HAP-1 (cell line): Measurements from ENCODE around the gene OGA.

Experiments used
- DNase-seq, 2 experiments: peaks; one replicate each; pipeline ENCODE4 v3.0.0-alpha.2; 2016 to 2020; ENCODE audit warnings: low spot score in 2 of 2
- H3K27me3 ChIP-seq: fragments of 250-450 bp; sonication (Bioruptor Pico); 2 replicates; pipeline ENCODE4 v1.5.1; 2020; ENCODE audit warnings: low read depth, mild to moderate bottlenecking, moderate library complexity
- H3K36me3 ChIP-seq: fragments of 250-450 bp; sonication (Bioruptor Pico); replicated peaks from 2 replicates; pipeline ENCODE4 v1.5.1; 2020; ENCODE audit warnings: mild to moderate bottlenecking
- H3K4me1 ChIP-seq: fragments of 250-450 bp; sonication (Bioruptor Pico); 2 replicates; pipeline ENCODE4 v1.5.1; 2020; ENCODE audit warnings: mild to moderate bottlenecking
- H3K4me3 ChIP-seq: fragments of 250-450 bp; sonication (Bioruptor Pico); 2 replicates; pipeline ENCODE4 v1.5.1; 2020; ENCODE audit warnings: mild to moderate bottlenecking, moderate library complexity
- H3K9me3 ChIP-seq: fragments of 250-450 bp; sonication (Bioruptor Pico); 2 replicates; pipeline ENCODE4 v1.5.1; 2020; ENCODE audit warnings: mild to moderate bottlenecking, moderate library complexity
- in situ Hi-C: fragments of 300-500 bp; cut with MboI; formaldehyde crosslinking; loops from 3 replicates; pipeline ENCODE4 v1.14.3; 2020; ENCODE audit warnings: low sequenced_read_pairs, inconsistent platforms, mixed read lengths

Gene OGA

DNA sequence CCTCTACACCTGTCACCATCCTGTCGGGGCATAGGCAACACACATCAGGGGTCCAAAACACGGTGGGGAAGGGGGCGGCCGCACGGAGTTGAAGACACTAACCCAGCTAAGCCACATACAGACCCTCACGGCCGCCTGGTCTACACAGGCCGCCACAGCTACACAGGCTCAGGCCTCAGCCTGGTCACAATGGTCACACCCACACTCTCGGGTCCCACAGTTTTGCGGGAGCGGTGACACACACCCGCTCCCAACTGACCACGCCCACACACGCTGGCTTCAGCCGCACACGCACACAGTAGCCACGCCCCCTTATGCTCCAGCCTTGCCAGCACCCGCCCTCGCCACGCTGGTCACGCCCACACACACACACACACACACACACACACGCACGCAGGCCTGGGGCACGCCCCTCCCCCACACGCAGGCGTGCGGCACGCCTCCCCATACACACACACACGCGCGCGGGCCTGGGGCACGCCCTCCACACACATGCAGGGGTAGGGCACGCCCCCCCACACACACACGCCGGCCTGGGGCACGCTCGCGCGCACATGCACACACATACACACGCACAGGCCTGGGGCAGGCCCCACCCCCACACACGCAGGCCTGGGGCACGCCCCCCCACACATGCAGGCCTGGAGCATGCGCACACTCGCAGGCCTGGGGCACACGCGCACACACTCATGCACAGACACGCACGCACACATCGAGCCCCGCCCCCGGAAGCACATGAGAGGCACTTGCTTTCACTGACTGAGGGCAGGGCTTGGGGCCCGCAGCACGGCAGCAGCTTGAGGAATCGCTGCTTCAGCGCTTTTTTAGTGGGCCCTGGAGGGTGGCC, 12.3 kb upstream of the OGA start:
- in situ Hi-C loops: no loop called here
- Histone ChIP-seq H3K36me3 (no peaks in the 10 kb centered on the region), H3K9me3 (no peaks in the 10 kb centered on the region), H3K27me3 (no peaks in the 10 kb centered on the region), H3K4me3 (peak overlapping the region; percentile 33), H3K4me1 (peaks cover 5% of the 10 kb centered on the region)
- peak; percentile 70 to 95 for DNase-seq

DNA sequence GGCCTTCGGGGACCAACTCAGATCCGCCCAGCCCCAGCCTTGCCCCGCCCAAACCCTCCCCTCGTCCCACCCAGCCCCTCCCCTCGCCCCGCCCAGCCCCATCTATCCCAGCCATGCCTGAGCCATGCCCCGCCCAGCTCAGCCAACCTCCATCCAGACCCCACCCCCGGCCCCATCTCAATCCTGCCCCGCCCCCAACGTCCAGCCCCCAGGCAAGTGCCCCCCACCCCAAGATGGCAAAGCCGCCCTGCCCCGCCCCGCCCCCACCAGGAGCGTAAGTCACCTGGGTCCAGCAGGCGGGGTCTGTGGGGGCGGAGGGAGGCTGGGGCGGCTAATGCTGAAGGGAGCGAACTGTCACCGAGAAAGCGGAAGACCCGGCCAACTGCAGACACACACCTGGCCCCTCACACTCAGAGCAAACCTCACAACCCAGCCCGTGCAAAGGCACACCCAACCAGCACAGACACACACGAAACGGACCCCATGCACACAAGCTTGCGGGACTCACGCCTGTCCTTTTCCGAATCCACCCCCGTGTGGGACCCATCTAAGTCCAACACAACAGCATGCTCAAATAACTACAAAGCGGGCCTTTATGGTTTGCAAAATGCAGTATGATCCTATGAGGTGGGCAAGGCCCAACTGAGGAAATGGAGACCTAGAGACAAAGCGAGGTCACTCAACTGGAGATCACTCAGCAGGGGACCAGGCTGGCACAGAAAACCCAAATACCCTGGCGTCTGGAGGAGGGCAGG, 11.5 kb upstream of the OGA start:
- in situ Hi-C loops: no loop called here
- no peak overlapping the region for H3K4me3 ChIP-seq

DNA sequence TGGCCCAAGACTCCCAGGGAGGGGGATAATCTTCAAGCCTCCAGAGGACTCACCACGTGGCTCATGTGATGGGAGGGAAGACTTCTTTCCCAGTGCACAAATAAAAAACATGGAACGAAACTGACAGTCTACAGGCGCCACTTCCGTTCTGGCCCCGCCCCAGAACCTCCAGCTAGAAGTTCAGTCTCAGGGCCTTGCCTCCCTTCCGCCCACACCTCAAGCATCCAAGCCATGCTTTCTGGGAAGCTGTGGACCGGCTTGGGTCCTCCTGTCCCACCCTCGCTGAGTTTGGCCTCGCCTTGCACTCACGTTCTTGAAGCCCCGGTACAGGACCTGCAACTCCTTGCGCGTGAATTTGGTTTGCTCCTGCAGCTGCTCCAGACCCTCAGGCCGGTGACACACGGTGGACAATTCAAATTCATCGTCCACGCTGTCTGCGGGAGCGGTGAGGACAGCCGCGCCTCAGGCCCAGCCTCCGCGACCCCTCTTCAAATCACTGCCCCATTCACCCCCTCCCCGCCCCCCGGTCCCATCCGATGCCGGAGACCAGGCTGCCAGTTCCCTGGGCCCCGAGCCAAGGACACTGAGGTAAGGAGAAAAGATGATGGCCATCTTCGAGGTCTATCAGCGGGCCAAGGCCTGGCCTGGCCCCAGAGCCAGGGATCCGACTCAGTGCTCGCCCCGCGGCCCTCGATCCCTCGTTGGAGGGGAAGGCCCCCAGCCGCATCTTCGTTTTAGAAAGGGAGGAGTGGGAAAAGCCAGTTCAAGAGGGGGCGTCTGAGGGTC, 10.7 kb upstream of the OGA start:
- in situ Hi-C loops: no loop called here
- Histone ChIP-seq H3K27me3 (no peaks in the 10 kb centered on the region), H3K4me3 (no peak overlapping the region), H3K36me3 (no peaks in the 10 kb centered on the region), H3K4me1 (peaks cover 5% of the 10 kb centered on the region), H3K9me3 (no peaks in the 10 kb centered on the region)
- no peak for DNase-seq

More for the DNA sequence above, 11.5 kb upstream of the OGA start:
- Histone ChIP-seq H3K4me1 (peaks cover 5% of the 10 kb centered on the region), H3K36me3 (no peaks in the 10 kb centered on the region), H3K9me3 (no peaks in the 10 kb centered on the region), H3K27me3 (no peaks in the 10 kb centered on the region)
- peak in 1 of 2 experiments; percentile 63 for DNase-seq

DNA sequence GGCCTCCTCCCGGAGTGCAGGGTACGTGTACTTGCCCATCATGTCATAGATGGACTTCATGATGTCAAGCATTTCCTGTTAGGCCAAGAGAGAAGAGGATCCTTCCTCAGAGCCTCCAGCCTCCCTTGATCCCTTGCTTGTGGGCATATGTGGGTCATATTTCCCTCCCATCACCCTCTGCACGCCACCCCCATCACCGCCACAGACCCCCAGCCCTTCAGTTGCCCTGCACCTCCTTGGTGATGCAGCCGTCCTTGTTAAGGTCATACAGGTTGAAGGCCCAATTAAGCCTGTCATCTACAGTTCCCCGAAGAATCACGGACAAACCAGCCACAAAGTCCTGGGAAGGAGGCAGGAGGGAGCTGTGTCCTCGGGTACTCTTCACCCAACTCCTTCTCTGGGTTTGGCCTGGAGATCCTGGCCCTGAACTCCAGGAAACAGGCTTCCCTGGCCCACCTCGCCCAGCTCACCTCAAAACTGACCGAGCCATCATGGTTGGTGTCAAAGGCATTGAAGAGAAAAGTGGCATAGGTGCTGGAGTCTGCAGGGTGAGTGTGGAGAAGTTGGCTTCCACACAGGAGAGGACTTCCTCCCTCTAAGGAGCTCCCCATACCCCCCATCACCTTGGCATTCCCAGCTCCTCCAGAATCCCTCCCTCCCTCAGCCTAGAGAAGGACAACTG, 9.8 kb upstream of the OGA start:
- in situ Hi-C loops: no loop called here
- Histone ChIP-seq H3K36me3 (no peaks in the 10 kb centered on the region), H3K4me3 (no peak overlapping the region), H3K4me1 (peaks cover 5% of the 10 kb centered on the region), H3K27me3 (no peaks in the 10 kb centered on the region), H3K9me3 (no peaks in the 10 kb centered on the region)
- DNase-seq: no peak

DNA sequence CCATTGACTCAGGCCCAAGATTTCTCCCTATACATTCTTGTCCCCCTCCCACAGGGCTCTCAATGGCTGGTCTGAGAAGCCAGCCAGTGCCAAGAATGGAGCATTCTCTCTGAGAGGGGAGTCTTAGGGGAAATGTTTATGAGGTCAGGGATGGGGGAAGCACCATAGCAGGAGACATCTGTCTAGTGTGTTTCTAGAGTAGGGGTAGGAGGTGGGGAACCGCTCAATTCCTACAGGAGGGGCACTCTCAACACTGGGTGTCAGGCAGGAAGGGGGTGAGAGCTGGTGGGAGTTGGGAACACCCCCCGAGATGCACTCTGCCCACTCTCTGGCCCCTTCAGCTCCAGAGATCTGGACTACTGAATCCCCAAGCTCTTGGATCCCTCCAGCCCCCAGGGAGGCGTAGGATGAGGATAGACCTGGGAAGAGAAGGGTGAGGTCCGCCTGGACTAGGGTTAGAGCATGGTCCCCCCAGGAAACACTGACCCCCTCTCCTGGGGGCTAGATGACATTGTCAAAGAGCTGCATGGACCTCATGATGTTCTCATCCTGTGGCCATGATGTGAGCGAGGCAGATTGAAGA, 8.7 kb upstream of the OGA start:
- in situ Hi-C loops: no loop called here

DNA sequence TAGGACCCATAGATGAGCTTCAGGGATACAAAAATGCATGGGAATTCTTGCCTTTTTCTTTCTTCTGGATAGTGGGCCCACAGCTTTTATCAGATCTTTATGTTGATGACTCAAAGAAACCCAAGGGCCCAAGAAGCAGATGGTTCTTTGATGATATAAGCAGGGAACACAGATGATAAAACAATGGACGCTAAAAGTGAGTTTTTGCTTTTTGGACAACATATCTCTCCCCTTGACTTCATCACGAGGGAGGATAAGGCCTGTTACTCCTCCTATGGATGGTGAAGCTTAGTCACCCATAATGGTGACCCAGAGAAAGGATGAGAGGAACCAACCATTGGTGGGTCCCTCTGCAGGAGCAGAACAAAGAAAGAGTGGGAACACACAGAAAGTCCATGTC, 6.5 kb upstream of the OGA start:
- Histone ChIP-seq H3K4me1 (no peaks in the 10 kb centered on the region), H3K9me3 (no peaks in the 10 kb centered on the region), H3K36me3 (no peaks in the 10 kb centered on the region), H3K27me3 (no peaks in the 10 kb centered on the region), H3K4me3 (no peak overlapping the region)
- DNase-seq: no peak
- in situ Hi-C loops: no loop called here

More for the DNA sequence above, 8.7 kb upstream of the OGA start:
- no peak for DNase-seq
- no peaks in the 10 kb centered on the region for H3K27me3 ChIP-seq
- H3K36me3 ChIP-seq: no peaks in the 10 kb centered on the region
- peaks cover 5% of the 10 kb centered on the region for H3K4me1 ChIP-seq
- no peaks in the 10 kb centered on the region for H3K9me3 ChIP-seq
- no peak overlapping the region for H3K4me3 ChIP-seq

GRCh38 chr10:101818872-101819633, 809 bp upstream of the OGA start:
- peak overlapping the region; percentile 74 for H3K4me3 ChIP-seq
- in situ Hi-C loops: no loop called here
- H3K4me1 ChIP-seq: peaks cover 4% of the 10 kb centered on the region
- DNase-seq: no peak
- H3K9me3 ChIP-seq: no peaks in the 10 kb centered on the region
- H3K36me3 ChIP-seq: no peaks in the 10 kb centered on the region; the same call in 1 of the 2 replicates
- H3K27me3 ChIP-seq: no peaks in the 10 kb centered on the region

DNA sequence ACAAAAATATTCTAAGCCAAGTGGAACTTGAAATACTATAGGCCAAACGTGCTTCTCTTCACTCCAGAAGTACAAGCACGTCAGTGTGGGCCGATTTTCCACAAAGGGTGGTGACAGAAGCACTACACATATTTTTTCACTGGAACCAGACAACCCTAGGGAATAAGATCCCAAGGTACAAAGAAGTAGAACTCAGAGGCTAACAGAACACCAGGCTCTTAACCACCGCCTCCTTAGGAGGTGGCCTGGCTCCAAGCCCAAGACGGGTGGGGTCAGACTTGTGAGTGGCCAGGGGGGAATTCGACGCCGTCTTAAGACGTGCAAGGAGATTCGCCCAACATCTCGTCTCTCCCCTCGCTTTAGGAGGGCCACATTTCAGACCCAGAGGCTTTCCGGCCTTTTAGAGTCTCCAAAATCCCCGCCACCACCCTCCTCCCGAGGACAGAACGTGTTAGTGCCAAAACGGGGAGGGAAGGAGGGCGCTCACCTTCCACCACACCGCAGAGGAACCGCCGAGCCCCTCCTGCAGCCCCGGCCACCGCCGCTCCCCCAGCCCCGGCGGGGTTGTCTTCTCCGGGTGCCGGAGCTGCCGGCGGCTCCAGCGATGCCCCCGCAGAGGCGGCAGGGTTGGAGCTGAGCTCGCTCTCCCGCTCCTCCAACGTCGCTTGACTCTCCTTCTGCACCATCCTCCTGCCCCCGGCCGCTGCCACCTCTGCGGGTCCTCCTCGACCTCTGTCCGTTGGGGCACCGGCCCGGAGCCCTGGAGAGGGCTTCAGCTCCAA, 716 bp downstream of the OGA start:
- in situ Hi-C loops: no loop called here
- Histone ChIP-seq H3K36me3 (peaks cover 9% of the 10 kb centered on the region), H3K4me3 (peak overlapping the region; percentile 74), H3K4me1 (peaks cover 10% of the 10 kb centered on the region), H3K27me3 (no peaks in the 10 kb centered on the region), H3K9me3 (no peaks in the 10 kb centered on the region)
- peak; percentile 87 to 88 for DNase-seq

DNA sequence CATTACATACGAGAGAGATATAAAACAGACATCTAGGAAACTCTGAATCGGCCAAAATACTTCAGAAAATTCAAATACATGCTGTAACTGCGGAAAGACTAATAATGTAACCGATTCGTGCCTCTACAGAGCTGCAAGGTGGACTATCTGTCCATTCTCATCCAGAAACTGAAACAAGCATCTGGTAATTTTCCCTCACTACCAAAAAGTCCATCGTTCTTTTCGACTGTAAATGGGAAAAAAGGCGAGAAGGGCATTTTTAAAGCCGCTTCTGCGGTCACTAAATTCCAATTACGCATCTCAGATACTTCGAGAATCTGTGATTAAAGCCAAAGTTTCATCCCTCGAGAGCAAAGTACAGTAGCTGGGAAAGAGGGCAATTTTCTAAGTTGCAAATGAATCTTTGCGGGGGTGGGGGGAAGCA, 1.3 kb downstream of the OGA start:
- no peaks in the 10 kb centered on the region for H3K27me3 ChIP-seq
- peak overlapping the region; percentile 74 for H3K4me3 ChIP-seq
- DNase-seq: no peak
- peaks cover 10% of the 10 kb centered on the region for H3K4me1 ChIP-seq
- no peaks in the 10 kb centered on the region for H3K9me3 ChIP-seq
- in situ Hi-C loops: no loop called here
- peaks cover 15% of the 10 kb centered on the region for H3K36me3 ChIP-seq

- H3K36me3 ChIP-seq: peaks cover 21% of the 10 kb centered on the region
- H3K4me3 ChIP-seq: peak overlapping the region; percentile 74
- no peaks in the 10 kb centered on the region for H3K27me3 ChIP-seq
- in situ Hi-C loops: no loop called here
- no peaks in the 10 kb centered on the region for H3K9me3 ChIP-seq
- peaks cover 10% of the 10 kb centered on the region for H3K4me1 ChIP-seq
- DNase-seq: no peak
These were observed 1.9 kb downstream of the OGA start for GRCh38 chr10:101816376-101816775.

GRCh38 chr10:101814466-101815071, 3.7 kb downstream of the OGA start:
- H3K36me3 ChIP-seq: peaks cover 36% of the 10 kb centered on the region
- H3K27me3 ChIP-seq: no peaks in the 10 kb centered on the region

More at GRCh38 chr10:101814466-101815071, 3.7 kb downstream of the OGA start:
- Histone ChIP-seq H3K4me1 (peaks cover 10% of the 10 kb centered on the region), H3K9me3 (no peaks in the 10 kb centered on the region), H3K4me3 (peak overlapping the region; percentile 74)
- no peak for DNase-seq
- in situ Hi-C loops: no loop called here
